HS-5 (cell line): Measurements from ENCODE around the gene CLPTM1.
A peak's percentile ranks its signal among the peaks of the same experiment; 100 is the strongest.
"Not testable (repeated sequence)": the region's sequence is repeated elsewhere in the genome, so short reads cannot be mapped to it uniquely, and the experiment has no call there.

Source experiments
- DNase-seq: peaks from one replicate; pipeline ENCODE4 v3.0.0-alpha.2; 2012; ENCODE audit warnings: low read depth

Gene CLPTM1

DNA sequence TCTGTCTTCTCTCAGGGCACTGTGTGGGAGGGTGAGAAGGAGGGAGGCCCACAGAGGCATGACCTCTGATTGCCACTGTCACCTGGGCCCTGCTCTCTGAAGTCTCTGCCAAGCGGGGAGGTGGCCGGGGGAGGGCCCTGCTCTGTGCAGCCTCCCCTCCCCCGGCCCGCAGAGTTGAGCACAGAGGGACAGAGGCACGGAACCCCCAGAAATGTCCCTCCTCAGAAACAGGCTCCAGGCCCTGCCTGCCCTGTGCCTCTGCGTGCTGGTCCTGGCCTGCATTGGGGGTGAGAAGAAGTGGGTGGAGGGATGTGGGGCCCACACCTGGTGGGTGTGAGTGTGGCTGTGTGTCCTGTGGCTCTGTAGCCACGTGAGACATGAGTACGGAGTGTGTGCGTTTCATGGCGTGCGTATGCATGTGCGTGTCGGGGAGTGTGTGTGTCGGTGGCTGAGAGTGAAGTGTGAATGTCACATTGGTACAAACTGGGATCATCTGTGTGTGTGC lies 13.1 kb upstream of the CLPTM1 start, which contains the start of gene APOC4:
Gene APOC4 (plus strand): TSS at position 171 of the 505 bp plus-strand sequence. CDS start 41 bp downstream, at position 212.
- no peak for DNase-seq

DNA sequence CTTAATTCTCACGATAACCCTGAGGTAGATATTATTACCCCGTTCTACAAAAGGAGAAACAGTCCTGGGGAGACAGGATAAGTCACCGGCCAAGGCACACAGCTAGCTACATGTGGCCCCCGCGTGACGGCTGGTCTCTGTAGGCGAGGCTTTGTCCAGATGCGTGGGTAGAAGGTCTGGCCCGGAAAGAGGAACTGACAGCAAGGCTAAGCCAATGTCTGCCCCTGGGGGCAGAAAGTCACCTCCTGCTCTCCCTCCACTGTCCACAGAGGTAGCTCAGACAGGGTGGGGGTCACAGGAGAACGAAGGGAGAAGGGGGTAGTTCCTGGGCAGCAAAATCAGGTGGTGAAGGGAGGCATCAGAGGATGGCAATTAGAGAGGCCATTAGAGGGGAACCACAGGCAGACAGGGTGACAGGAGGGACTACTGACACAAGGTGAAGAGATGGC lies 11.4 kb upstream of the CLPTM1 start:
- DNase-seq, result no peak

GRCh38 chr19:44947041-44947581 lies 8.1 kb upstream of the CLPTM1 start:
- DNase-seq, result no peak

GRCh38 chr19:44948237-44948636 lies 6.9 kb upstream of the CLPTM1 start:
- no peak for DNase-seq

GRCh38 chr19:44948763-44949374 lies 6.3 kb upstream of the CLPTM1 start:
- DNase-seq, result no peak

DNA sequence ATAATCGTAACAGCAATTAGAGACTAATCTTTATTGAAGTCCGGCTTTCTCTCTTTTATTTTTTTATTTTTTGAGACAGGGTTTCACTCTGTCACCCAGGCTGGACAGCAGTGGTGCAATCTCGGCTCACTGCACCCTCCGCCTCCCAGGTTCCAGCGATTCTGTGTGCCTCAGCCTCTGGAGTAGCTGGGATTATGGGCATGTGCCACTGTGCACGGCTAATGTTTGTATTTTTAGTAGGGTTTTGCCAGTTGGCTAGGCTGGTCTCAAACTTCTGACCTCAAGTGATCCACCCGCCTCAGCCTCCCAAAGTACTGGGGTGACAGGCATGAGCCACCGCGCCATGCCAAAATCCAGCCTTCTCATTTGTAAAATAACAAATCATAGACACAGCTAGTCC lies 5.6 kb upstream of the CLPTM1 start:
- DNase-seq, result no peak

DNA sequence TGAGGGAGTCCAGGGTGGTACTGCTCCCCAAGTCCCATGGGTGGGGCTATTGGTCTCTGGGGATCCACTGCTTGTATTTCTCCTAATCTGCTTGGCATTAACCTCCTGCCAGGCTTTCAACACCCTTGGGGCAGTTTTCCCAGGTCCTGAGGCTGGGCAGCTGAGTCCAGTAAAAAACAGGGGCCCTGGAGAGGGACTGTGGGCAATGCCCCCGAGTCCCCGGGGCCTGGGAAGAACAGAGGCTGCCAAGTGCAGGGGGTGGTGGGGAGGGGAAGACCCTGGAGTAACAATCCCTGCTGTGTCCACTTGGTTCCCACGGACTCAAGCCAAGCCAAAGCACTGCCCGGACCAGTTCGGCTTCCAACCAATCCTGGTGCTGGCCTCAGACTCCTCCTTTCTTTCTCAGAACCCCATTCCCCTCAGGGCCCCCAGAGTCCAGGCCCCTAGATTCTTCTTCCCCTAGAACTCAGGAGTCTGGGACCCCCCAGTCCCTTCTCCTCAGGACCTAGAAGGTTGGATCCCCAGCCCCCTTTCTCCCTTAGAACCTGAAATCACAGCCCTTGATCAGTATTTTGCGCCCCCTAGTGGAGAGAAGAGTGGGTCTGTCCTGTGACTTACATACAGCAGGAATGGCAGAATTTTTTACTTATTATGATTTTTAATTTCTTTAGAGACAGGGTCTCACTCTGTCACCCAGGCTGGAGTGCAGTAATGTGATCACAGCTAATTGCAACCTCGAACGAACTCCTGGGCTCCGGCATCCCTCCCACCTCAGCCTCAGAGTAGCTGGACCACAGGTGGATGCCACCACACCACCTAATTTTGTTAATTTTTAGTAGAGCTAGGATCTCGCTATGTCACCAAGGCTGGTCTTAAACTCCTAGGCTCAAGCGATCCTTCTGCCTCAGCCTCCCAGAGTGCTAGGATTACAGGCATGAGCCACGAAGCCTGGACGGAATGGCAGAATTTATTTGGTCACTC lies 3.7 kb upstream of the CLPTM1 start:
- DNase-seq, result peak; percentile 37

DNA sequence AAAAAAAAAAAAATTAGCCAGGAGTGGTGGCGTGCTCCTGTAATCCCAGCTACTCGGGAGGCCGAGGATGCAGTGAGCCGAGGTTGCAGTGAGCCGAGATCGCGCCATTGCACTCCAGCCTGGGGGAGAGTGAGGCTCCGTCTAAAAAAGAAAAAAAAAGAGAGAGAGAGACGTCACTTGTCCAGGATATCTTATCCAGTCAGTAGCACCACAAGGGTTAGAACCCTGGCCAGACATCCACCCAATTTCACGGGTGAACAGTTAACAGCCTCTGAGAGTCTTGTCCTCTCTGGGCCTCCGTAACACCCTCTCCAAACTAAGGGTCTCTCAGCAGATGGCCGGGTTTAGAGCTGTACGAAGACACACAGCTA lies 917 bp upstream of the CLPTM1 start:
- no peak for DNase-seq

DNA sequence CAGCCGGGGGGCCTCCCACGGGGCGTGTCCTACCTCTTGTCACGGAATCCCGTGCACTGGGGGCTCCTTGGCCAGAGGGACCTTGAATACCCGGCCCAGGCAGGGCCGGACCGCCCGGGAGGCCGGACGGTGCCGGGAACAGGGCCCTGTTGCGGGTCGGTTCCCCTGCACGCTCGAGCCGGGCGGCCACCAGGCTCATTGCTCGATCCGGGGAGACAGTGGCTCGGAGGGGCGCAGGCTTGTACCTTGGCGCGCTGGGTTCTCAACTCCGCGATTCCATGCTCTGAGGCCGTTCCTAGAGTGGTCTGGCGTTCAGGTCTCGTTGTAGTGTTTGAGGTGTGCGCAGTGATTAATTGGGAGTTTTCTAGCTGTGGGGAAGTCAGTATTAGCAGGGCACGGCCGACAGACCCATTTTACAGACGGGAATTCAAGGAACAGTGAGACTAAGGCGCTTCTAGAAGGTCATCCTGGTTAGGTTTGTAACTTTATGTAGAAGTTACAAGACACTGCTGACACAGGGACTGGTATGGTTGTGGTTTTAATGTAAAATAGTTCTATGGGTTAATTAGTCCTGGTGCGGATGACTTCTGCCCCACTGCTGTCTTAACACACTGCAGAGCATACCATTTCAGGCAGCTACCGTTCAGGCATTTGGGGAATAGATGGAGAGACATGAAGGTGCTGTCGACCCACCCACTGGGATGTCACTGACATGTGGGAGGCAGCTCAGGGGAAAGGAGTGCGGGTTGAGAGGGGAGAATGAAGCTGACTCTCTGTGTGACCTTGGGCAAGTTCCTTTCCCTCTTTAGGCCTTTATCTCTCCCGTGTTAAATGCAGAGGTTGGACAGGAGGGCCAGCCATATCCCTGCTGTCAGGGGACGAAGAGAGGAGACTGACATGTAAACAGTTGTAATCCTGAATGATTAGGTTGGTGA lies 592 bp downstream of the CLPTM1 start:
- no peak for DNase-seq

DNA sequence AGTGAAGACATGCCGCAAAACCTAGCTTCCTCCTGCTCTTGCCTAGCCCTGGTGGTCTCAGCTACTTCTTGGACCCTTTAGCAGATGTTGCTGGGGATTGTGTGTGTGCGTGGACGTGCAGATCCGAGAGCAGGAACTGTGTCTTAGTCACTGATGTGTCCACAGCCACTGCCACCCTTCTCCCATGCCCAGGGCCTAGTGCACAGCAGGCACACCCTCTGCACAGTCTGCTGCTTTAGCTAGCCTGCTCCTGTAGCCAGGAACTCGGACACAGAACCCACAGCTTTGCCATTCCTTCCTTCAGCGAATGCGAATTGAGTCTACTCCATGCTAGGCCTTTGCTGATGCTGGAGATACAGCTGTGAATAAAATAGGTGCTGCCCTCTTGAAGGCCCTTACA lies 2.3 kb downstream of the CLPTM1 start:
- no peak for DNase-seq

- no peak for DNase-seq
Measured at GRCh38 chr19:44958090-44958489, 2.9 kb downstream of the CLPTM1 start.

GRCh38 chr19:44959691-44960090 lies 4.5 kb downstream of the CLPTM1 start:
- no peak for DNase-seq

GRCh38 chr19:44960906-44961728 lies 5.9 kb downstream of the CLPTM1 start:
- no peak for DNase-seq

DNA sequence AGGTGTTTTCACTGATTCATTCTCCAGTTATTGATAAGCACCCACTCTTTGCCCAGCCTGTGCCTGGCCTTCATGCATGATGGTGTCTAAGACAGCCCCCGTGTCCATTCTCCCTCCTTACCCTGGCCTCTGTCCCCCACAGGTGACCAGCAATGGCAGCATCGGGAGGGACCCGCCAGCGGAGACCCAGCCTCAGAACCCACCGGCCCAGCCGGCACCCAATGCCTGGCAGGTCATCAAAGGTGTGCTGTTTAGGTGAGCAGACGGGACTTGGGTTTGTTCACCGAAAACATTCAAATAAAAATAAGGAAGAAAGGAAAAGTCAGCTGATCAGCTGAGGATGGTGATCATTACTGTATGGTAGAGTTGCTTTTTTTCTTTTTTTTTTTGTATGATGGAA lies 6.6 kb downstream of the CLPTM1 start:
- DNase-seq, result no peak

DNA sequence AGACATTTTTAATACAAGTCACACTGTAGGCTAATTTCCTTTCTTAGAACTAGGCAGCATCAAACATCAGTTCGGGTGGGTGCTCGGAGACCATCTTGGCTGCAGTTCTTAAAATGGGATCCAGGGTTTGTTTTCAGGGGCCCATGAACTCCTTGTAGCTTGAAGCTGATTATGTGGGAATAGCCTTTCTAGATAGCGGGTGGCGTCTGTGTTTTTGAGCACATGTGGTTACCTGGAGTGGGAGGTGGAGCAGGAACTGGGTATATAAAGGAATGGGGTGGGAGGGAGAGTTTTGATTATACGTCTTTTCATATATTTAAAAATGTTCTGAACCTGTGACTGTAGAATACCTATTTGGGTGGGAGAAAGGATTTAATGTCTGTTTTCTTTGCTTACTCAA lies 12.9 kb downstream of the CLPTM1 start:
- no peak for DNase-seq

- DNase-seq, result no peak
Measured at GRCh38 chr19:44968670-44969069, 13.5 kb downstream of the CLPTM1 start.

GRCh38 chr19:44969437-44969836 lies 14.3 kb downstream of the CLPTM1 start:
- DNase-seq, result no peak

- not testable (repeated sequence) for DNase-seq
Measured at GRCh38 chr19:44971451-44971850, 16.3 kb downstream of the CLPTM1 start.

DNA sequence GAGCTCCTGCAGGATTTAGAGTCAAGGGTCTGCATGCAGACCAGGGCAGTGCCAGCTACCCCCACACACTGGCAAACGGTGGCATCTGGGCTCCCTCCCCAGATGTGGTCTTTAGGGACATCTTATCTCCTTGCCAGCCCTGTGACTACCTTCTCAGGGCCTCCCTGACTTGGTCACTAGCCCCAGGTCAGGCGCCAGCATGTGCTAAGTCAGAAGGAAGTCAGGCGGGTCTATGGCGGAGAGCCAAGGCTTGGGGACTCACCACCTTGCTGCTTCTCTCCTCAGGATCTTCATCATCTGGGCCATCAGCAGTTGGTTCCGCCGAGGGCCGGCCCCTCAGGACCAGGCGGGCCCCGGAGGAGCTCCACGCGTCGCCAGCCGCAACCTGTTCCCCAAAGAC lies 17.6 kb downstream of the CLPTM1 start:
- no peak for DNase-seq

DNA sequence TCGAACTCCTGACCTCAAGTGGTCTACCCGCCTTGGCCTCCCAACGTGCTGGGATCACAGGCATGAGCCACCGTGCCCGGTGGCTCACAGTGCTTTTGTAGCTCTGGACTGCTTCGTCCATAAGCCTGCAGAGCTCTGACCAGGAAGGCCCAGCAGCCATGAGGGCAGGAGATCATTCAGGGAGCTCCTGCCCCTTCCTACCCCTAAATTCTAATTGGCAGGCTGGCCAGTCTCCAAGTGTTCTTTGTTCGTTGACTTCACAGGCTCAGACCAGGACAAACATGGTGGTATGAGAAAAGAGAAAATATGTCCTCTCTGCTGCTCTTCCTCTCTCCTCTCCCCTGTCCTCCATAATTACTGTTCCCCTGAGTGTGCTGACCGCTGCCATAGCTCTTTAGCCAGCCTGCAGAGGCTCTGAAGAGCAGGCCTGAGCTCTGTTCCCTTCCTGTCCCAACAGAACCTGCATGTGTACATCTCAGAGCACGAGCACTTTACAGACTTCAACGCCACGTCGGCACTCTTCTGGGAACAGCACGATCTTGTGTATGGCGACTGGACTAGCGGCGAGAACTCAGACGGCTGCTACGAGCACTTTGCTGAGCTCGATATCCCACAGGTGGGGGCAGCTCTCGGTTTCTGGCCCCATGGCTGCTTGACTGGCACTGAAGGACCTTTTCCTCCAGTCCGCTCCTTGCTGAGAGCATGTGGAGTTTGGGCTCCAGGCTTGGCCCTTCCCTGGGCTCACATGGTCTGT lies 19.0 kb downstream of the CLPTM1 start:
- DNase-seq, result no peak
